ENCODE measurements around the gene DUOX1. TPM values are rescaled to one million over a fixed set of nuclear protein-coding genes. Genes with fewer than 3 reads are reported as not detected.
"Not testable (repeated sequence)": the region's sequence is repeated elsewhere in the genome, so short reads cannot be mapped to it uniquely, and the experiment has no call there.

DUOX1 gene
- total and polyA plus RNA-seq, 7 donors: 0.03 to 0.94 (median 0.46) TPM

GRCh38 chr15:45102226-45102625 is 27.6 kb upstream of the DUOX1 start:
- no peak for TF ChIP-seq CTCF (IDR thresholded peaks at IDR 0.05)
- peaks cover 0 to 1% (median 0%) of the 10 kb centered on the region in 3 donors for H3K27me3 ChIP-seq (ENCODE audit: insufficient read depth in 3 of 3, low read length in 2 of 3)
- intact Hi-C loops (cut with DNase I): no loop called here

GRCh38 chr15:45104170-45104569 is 25.6 kb upstream of the DUOX1 start:
- H3K4me3 ChIP-seq; H3K9me3 ChIP-seq; H3K36me3 ChIP-seq (ENCODE audit: insufficient read depth in 1 of 2, low read depth in 1 of 2); ATAC-seq; intact Hi-C loops (cut with DNase I); H3K27ac ChIP-seq; H3K4me1 ChIP-seq; DNase-seq: not testable (repeated sequence)
- WGBS, 3 donors: 73 to 84% (median 83%) methylated on average over 7 to 9 of the region's 9 CpGs
- H3K27me3 ChIP-seq (ENCODE audit: insufficient read depth in 3 of 3, low read length in 2 of 3): peaks cover 0 to 14% (median 6%) of the 10 kb centered on the region in 3 donors

More at GRCh38 chr15:45102226-45102625, 27.6 kb upstream of the DUOX1 start:
- no peak overlapping the region for H3K4me3 ChIP-seq
- DNase-seq (no peak), ATAC-seq (no peak)
- no peaks in the 10 kb centered on the region for H3K4me1 ChIP-seq
- no peaks in the 10 kb centered on the region for H3K9me3 ChIP-seq
- no peak overlapping the region for H3K27ac ChIP-seq
- whole genome bisulfite sequencing, 3 donors: 86 to 92% (median 88%) methylated on average over 6 of the region's 6 CpGs
- H3K36me3 ChIP-seq (ENCODE audit: insufficient read depth in 1 of 2, low read depth in 1 of 2): no peaks in the 10 kb centered on the region

- intact Hi-C loops (cut with DNase I): no loop called here
- Histone ChIP-seq H3K4me1 (no peaks in the 10 kb centered on the region), H3K9me3 (no peaks in the 10 kb centered on the region), H3K27ac (no peak overlapping the region), H3K27me3 (ENCODE audit: insufficient read depth in 3 of 3, low read length in 2 of 3) (peaks cover 3 to 26% (median 15%) of the 10 kb centered on the region in 3 donors), H3K4me3 (no peak overlapping the region), H3K36me3 (ENCODE audit: insufficient read depth in 1 of 2, low read depth in 1 of 2) (no peaks in the 10 kb centered on the region)
- ATAC-seq: no peak
- WGBS, 3 donors: 89 to 94% (median 91%) methylated on average over 11 of the region's 11 CpGs
- no peak for DNase-seq
- TF ChIP-seq CTCF (IDR thresholded peaks at IDR 0.05): no peak
These were observed 24.2 kb upstream of the DUOX1 start for GRCh38 chr15:45105586-45105985.

- H3K27ac ChIP-seq: no peak overlapping the region
- no peak for TF ChIP-seq CTCF (IDR thresholded peaks at IDR 0.05)
- no peaks in the 10 kb centered on the region for H3K9me3 ChIP-seq
- no peak for DNase-seq
- no peaks in the 10 kb centered on the region for H3K4me1 ChIP-seq
- ATAC-seq: no peak
- 66 to 72% (median 67%) methylated on average over 15 of the region's 15 CpGs for WGBS, 3 donors
- H3K4me3 ChIP-seq: no peak overlapping the region
- H3K36me3 ChIP-seq (ENCODE audit: insufficient read depth in 1 of 2, low read depth in 1 of 2): no peaks in the 10 kb centered on the region
- intact Hi-C loops (cut with DNase I): no loop called here
- H3K27me3 ChIP-seq (ENCODE audit: insufficient read depth in 3 of 3, low read length in 2 of 3): peaks cover 3 to 26% (median 15%) of the 10 kb centered on the region in 3 donors
These were observed 23.6 kb upstream of the DUOX1 start for GRCh38 chr15:45106002-45106790.

GRCh38 chr15:45107941-45108630 is 21.7 kb upstream of the DUOX1 start:
- Histone ChIP-seq H3K27ac (no peak overlapping the region), H3K9me3 (no peaks in the 10 kb centered on the region), H3K27me3 (ENCODE audit: insufficient read depth in 3 of 3, low read length in 2 of 3) (peaks cover 3 to 45% (median 29%) of the 10 kb centered on the region in 3 donors), H3K4me3 (no peak overlapping the region), H3K4me1 (peaks cover 8% of the 10 kb centered on the region), H3K36me3 (ENCODE audit: insufficient read depth in 1 of 2, low read depth in 1 of 2) (no peaks in the 10 kb centered on the region)
- intact Hi-C loops (cut with DNase I): no loop called here
- TF ChIP-seq CTCF (IDR thresholded peaks at IDR 0.05): no peak
- ATAC-seq (no peak), DNase-seq (no peak)
- WGBS, 3 donors: 86 to 94% (median 88%) methylated on average over 10 of the region's 10 CpGs
